GM18505 (cell line): ENCODE data around the gene ULK4.
"Not testable (repeated sequence)": the region's sequence is repeated elsewhere in the genome, so short reads cannot be mapped to it uniquely, and the experiment has no call there.

Experiments used
- ATAC-seq: cut with Tn5 transposase; IDR thresholded peaks from one replicate; pipeline ENCODE4 v1.9.1; 2021; ENCODE audit not compliant: unreplicated experiment
- POLR2A ChIP-seq: IDR thresholded peaks from 4 replicates; pipeline ENCODE4 v1.6.1; 2011; ENCODE audit warnings: borderline replicate concordance; ENCODE audit not compliant: insufficient read depth, insufficient read length; ENCODE audit errors: extremely low read depth

Gene ULK4

DNA sequence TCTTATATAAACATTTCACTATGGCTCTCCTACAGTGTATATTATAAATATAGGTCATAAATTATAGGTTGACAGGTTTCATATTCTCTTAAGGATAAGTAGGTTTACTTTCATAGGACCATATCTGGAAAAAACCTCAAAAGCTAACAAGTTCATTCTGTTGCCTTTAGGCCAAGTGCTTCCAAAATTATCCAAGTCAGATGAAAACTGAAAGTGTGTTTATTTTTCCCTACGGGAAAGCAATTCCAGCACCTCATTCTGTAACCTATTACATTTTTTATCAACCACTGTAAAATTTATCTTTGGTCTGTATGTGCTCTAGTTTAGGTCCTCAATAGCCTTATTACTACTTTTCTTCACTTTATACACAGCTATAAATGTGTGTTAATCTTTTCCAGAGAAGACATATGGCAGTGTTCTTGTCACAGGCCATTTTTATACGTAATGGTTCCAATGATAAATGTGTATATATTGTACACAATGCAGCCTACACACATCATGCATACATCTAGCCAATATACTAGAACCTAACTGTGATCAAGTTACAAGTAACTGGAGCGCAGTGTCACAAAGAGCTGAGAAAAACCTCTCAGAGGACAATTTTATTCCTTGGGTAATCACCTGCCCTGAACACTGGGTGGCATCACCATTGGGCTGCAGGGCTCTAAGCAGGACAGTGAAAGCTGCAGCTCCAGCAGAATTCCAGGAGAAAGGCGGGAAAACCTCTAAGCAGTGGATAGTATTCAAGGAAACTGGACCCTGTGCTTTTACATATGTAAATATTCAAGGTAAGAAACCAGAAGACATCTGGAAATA lies 511.3 kb downstream of the ULK4 start:
- no peak for ATAC-seq
- no peak for TF ChIP-seq POLR2A

DNA sequence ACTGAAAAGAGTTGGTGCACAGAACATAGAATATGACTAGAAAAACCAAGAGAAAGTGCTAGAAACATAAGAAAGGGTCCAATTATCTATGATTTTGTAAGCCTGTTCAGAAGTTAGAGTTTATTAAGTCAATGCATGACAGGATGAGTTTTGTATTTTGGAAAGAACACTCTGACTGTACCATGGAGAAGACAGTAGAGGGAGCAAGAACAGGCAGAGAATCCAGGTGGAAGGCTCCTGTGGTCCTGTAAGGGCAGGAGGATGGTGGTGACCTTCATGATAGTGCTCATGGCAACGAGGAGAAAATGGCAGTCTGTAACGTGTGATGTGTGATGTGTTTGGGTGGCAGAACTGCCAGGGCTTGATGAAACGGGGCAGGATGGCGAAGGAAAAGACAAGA lies 513.5 kb downstream of the ULK4 start:
- no peak for TF ChIP-seq POLR2A
- no peak for ATAC-seq

DNA sequence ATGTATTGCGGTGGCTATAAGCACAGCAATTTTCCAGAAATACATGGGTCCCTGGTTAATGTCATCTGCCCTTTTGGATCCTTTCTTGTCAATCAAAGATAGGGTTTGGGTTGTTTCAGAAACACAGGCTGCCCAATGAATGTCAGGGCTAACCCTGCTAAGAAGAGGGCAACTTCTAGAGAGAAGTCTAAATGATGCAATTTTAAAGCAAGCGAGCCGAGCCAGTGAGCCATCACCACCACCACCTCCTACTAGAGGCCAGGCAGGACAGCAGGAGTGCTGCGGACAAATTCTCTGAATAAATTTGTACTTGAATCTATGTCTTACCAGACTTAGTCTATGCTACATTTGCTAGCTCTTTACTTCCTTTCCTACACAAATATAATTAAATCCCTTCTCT lies 514.2 kb downstream of the ULK4 start:
- no peak for ATAC-seq
- TF ChIP-seq POLR2A = no peak

DNA sequence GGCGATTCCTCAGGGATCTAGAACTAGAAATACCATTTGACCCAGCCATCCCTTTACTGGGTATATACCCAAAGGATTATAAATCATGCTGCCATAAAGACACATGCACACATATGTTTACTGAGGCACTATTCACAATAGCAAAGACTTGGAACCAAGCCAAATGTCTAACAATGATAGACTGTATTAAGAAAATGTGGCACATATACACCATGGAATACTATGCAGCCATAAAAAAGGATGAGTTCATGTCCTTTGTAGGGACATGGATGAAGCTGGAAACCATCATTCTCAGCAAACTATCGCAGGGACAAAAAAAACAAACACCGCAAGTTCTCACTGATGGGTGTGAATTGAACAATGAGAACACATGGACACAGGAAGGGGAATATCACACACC lies 515.6 kb downstream of the ULK4 start:
- ATAC-seq = not testable (repeated sequence)

DNA sequence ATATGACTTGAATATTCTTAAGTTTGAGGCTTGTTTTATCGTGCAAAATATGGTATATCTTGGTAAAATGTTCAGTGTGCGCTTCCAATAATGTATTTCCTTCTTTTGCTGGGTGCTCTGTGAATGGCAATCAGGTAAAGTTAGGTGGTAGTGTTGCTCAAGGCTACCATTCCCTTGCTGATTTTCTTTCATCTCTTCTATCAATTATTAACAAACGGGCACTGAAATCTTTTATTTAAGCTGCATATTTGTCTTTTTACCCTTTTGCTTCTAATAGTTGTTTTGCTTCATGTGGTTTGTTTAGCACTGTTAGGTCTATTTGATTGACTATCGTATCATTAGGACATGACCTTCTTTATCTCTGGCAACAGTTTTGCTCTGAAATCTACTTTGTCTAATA lies 520.3 kb downstream of the ULK4 start:
- no peak for ATAC-seq
- TF ChIP-seq POLR2A = no peak

DNA sequence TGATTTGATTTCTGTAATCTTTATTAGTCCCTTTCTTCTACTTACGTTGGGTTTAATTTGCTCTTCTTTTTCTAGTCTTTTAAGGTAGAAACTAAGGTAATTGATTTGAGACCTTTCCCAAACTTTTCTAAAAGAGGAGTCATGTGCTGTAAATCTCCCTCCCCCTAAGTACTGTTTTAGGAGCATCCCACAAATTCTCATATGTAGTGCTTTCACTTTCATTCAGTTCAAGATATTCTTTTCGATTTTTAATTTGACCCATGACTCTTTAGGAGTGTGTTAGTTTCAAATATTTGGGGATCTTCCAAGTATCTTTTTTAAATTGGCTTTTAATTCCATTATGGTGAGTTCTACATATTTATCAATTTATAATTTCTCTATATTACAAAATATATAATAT lies 520.8 kb downstream of the ULK4 start:
- no peak for ATAC-seq
- TF ChIP-seq POLR2A = no peak

DNA sequence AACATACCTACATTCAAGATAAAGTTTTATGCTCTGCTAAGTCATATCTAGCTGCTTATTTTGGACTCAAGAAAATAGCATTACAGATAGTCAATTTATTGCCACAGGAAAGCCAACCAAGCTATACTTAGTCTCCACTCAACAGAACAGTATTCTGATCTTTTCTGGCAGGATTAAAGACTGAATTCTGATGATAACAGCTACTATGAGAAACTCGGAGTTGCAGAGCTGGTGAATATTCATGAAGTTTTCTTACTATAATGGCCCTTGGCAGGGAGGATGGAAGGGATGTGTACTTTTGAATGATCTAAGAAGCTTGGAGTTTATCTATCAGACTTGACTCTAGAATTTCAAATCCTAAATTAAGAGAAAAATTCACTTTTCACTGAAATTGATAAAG lies 524.9 kb downstream of the ULK4 start:
- no peak for ATAC-seq
- TF ChIP-seq POLR2A = no peak

DNA sequence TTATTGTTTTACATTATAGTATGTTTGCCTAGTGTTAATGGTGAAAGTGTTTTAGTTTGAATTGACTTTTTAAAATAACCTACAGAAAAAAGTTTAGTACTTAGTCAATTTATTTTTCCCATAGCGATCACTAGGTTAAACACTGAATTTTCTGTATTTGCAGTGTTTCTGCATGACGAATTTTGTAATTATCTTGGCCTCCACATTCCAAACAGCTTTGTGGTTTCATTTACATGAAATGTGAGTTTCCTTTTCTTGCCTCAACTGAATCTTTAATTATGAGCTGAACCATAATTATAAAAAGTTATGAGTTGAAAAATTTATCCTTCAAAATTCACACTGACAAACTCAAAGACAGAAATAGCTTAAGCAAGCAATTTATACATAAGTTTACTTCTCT lies 527.1 kb downstream of the ULK4 start:
- ATAC-seq = no peak
- no peak for TF ChIP-seq POLR2A

DNA sequence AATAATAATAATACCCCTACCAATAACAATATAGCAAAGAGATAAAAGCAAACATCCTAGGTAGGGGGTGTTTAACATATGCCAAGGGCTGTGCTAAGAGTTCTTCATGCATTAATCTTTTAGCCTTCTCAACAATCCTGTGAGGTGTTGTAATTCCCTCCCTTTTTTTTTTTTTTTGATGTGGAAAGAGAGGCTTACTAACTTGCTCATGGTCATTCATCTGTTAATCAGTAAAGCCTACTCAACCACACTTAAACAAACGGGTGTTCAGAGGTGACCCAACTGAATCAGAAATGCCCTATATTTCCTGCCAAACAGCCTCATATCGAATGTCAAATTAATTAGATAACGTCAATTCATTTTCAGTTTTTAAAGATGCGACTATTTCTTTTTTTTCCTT lies 530.5 kb downstream of the ULK4 start:
- ATAC-seq = no peak
- no peak for TF ChIP-seq POLR2A

DNA sequence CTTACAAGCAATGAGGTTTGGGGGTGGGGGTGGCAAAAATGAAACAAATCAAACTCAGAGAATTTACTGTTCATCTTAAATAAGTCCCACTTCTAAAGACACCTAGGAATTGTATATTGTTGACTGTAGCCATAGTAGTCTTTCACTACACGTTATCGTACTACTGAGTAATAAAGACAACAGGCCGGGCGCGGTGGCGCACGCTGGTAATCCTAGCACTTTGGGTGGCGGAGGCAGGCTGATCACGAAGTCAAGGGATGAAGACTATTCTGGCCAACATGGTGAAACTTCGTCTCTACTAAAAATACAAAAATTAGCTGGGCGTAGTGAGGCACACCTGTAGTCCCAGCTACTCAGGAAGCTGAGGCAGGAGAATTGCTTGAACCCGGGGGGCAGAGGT lies 531.0 kb downstream of the ULK4 start:
- ATAC-seq = no peak
- no peak for TF ChIP-seq POLR2A

DNA sequence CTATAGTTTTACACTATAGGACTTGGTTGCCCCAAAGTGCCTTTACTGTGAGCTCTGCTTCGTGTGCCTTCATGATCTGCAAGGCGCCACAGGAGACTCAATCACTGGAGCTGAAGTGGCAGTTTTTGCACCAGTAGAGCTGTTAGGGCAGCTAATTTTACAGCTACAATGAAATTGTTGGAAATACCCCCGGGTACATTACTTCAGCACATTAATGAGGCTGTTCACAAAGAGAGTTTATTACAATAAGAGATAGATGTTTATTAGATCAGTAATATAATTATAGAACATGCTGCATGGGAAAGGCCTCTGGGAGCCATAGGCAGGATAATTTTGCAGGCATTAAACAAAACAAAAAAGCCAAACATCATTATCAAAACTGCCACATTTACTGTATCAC lies 531.5 kb downstream of the ULK4 start:
- no peak for TF ChIP-seq POLR2A
- no peak for ATAC-seq

DNA sequence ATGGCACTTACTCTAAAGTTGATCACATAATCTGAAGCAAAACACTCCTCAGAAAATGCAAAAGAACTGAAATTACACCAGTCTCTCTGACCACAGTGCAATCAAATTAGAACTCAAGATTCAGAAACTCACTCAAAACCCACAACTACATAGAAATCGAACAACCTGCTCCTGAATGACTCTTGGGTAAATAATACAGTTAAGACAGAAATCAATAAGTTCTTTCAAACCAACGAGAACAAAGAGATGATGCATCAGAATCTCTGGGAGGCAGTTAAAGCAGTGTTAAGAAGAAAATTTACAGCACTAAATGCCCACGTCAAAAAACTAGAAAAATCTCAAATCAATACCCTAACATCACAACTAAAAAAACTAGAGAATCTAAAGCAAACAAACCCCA lies 535.4 kb downstream of the ULK4 start:
- ATAC-seq = no peak
- no peak for TF ChIP-seq POLR2A

DNA sequence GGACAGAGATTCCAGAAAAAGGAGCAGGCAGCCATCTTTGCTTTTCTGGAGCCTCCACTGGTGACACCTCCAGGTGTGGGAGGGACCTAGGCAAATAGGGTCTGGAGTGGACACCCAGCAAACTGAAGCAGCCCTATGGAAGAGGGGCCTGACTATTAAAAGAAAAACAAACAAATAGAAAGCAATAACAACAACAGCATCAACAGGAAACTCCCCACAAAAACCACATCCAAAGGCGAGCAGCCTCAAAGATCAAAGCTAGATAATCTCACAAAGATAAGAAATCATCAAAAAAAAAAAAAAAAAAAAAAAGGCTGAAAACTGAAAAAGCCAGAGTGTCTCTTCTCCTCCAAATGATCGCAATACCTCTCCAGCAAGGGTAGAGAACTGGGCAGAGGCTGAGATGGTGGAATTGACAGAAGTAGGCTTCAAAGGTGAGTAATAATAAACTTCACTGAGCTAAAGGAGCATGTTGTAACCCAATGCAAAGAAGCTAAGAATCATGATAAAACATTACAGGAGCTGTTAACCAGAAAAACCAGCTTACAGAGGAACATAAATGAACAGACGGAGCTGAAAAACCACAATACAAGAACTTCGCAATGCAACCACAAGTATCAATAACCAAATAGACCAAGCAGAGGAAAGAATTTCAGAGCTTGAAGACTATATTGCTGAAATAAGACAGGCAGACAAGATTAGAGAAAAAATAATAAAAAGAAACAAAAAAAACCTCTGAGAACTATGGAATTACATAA lies 537.2 kb downstream of the ULK4 start:
- no peak for TF ChIP-seq POLR2A

DNA sequence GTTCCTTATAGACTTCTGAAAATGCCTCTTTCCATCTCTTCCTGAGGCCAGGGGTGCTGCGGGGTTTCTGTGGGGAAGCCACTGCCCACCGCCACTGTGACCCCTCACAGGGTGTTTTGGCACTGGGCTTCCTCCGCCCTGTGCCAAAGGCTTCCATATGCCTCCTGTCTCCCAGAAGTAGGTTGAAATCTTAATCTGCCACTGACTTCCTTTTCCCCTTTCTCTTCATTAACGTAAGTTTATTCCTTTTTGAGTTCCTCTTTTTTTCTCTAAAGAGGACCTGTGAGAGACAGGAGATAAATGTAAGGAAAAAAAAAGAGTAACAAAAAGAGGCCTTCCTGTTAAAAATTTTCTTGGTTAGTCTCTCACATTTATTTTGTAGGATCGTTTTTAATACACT lies 542.1 kb downstream of the ULK4 start:
- TF ChIP-seq POLR2A = no peak
- ATAC-seq = no peak

More for the DNA sequence above, 537.2 kb downstream of the ULK4 start:
- ATAC-seq = no peak
